ENCODE data around the gene PLAAT1.

PLAAT1 gene

GRCh38 chr3:193270451-193270850, 29.4 kb downstream of the PLAAT1 start:
- H3K4me3 ChIP-seq (ENCODE audit: low read depth, low read length) = no peak overlapping the region
- TF ChIP-seq CTCF (IDR thresholded peaks at IDR 0.05; ENCODE audit: insufficient read depth, low read depth, low read length, missing control alignments) = no peak
- DNase-seq (ENCODE audit: low read depth) = no peak

- no peak overlapping the region for H3K4me3 ChIP-seq (ENCODE audit: low read depth, low read length)
- TF ChIP-seq CTCF (IDR thresholded peaks at IDR 0.05; ENCODE audit: insufficient read depth, low read depth, low read length, missing control alignments) = no peak
- no peak for DNase-seq (ENCODE audit: low read depth)
Measured at GRCh38 chr3:193271101-193271840, 30.2 kb downstream of the PLAAT1 start.

- no peak overlapping the region for H3K4me3 ChIP-seq (ENCODE audit: low read depth, low read length)
- no peak for TF ChIP-seq CTCF (IDR thresholded peaks at IDR 0.05; ENCODE audit: insufficient read depth, low read depth, low read length, missing control alignments)
- no peak for DNase-seq (ENCODE audit: low read depth)
Measured at GRCh38 chr3:193292386-193292785, 51.4 kb downstream of the PLAAT1 start.

- no peak for DNase-seq (ENCODE audit: low read depth)
- H3K4me3 ChIP-seq (ENCODE audit: low read depth, low read length) = no peak overlapping the region
- no peak for TF ChIP-seq CTCF (IDR thresholded peaks at IDR 0.05; ENCODE audit: insufficient read depth, low read depth, low read length, missing control alignments)
Measured at GRCh38 chr3:193295985-193296384, 55.0 kb downstream of the PLAAT1 start.

GRCh38 chr3:193297421-193297820, 56.4 kb downstream of the PLAAT1 start:
- no peak overlapping the region for H3K4me3 ChIP-seq (ENCODE audit: low read depth, low read length)
- DNase-seq (ENCODE audit: low read depth) = peak; percentile 52
- TF ChIP-seq CTCF (IDR thresholded peaks at IDR 0.05; ENCODE audit: insufficient read depth, low read depth, low read length, missing control alignments) = no peak

- no peak overlapping the region for H3K4me3 ChIP-seq (ENCODE audit: low read depth, low read length)
- no peak for DNase-seq (ENCODE audit: low read depth)
- TF ChIP-seq CTCF (IDR thresholded peaks at IDR 0.05; ENCODE audit: insufficient read depth, low read depth, low read length, missing control alignments) = no peak
Measured at GRCh38 chr3:193301433-193301832, 60.4 kb downstream of the PLAAT1 start.

- DNase-seq (ENCODE audit: low read depth) = no peak
- no peak for TF ChIP-seq CTCF (IDR thresholded peaks at IDR 0.05; ENCODE audit: insufficient read depth, low read depth, low read length, missing control alignments)
- no peak overlapping the region for H3K4me3 ChIP-seq (ENCODE audit: low read depth, low read length)
Measured at GRCh38 chr3:193305356-193305755, 64.3 kb downstream of the PLAAT1 start.
